GM23338 (cell line): Measurements from ENCODE around the gene OR12D2. TPM values are rescaled to one million over a fixed set of nuclear protein-coding genes. Genes with fewer than 3 reads are reported as not detected.

Experiments used
- ATAC-seq: fragments of 200-7000 bp; cut with Tn5 transposase; 3 replicates; pipeline ENCODE4 v1.9.1; 2020
- DNase-seq: peaks from one replicate; pipeline ENCODE4 v3.0.0-alpha.2; 2015; ENCODE audit warnings: low spot score
- H2AFZ ChIP-seq: fragments of 200-600 bp; sonication (generic); 2 replicates; pipeline ENCODE4 v1.8.0; 2016; ENCODE audit warnings: antibody characterized with exemption, mild to moderate bottlenecking, moderate library complexity
- H3F3A ChIP-seq: fragments of 200-600 bp; sonication (generic); replicated peaks from 2 replicates; pipeline ENCODE4 v1.8.0; 2017; ENCODE audit warnings: antibody characterized with exemption, mixed run types, low read depth
- H3K27ac ChIP-seq: fragments of 200-600 bp; sonication (generic); 2 replicates; pipeline ENCODE4 v1.6.1; 2016; ENCODE audit warnings: low read depth
- H3K27me3 ChIP-seq: fragments of 200-600 bp; sonication (generic); 2 replicates; pipeline ENCODE4 v1.8.0; 2016; ENCODE audit warnings: mild to moderate bottlenecking, mixed run types, moderate library complexity; ENCODE audit not compliant: insufficient read depth
- H3K36me3 ChIP-seq: fragments of 200-600 bp; sonication (generic); 2 replicates; pipeline ENCODE4 v1.8.0; 2016; ENCODE audit warnings: mild to moderate bottlenecking; ENCODE audit not compliant: insufficient read depth
- H3K4me1 ChIP-seq: fragments of 200-600 bp; sonication (generic); 2 replicates; pipeline ENCODE4 v1.8.0; 2016; ENCODE audit warnings: mild to moderate bottlenecking, moderate library complexity; ENCODE audit not compliant: insufficient read depth
- H3K4me2 ChIP-seq: fragments of 200-600 bp; sonication (generic); 2 replicates; pipeline ENCODE4 v1.7.1; 2017; ENCODE audit warnings: mixed run types
- H3K4me3 ChIP-seq: fragments of 200-600 bp; sonication (generic); 2 replicates; pipeline ENCODE4 v1.6.1; 2016; ENCODE audit warnings: mixed run types
- H3K79me2 ChIP-seq: fragments of 200-600 bp; sonication (generic); replicated peaks from 2 replicates; pipeline ENCODE4 v1.8.0; 2017; ENCODE audit warnings: mild to moderate bottlenecking; ENCODE audit not compliant: insufficient read depth
- H3K9me2 ChIP-seq: fragments of 200-600 bp; sonication (generic); 2 replicates; pipeline ENCODE4 v1.8.0; 2017; ENCODE audit not compliant: insufficient read depth
- H4K20me1 ChIP-seq: fragments of 200-600 bp; sonication (generic); replicated peaks from 2 replicates; pipeline ENCODE4 v1.8.0; 2017; ENCODE audit warnings: mild to moderate bottlenecking; ENCODE audit not compliant: insufficient read depth
- H3K27ac Mint-ChIP-seq: 2 replicates; pipeline ENCODE4 v1.8.0; 2020; ENCODE audit warnings: inconsistent platforms, mild to moderate bottlenecking, moderate library complexity, mixed read lengths
- H3K27me3 Mint-ChIP-seq: 3 replicates; pipeline ENCODE4 v1.8.0; 2022; ENCODE audit warnings: low read depth, mild to moderate bottlenecking, moderate library complexity, mixed read lengths, inconsistent platforms; ENCODE audit not compliant: insufficient read depth, poor library complexity
- H3K36me3 Mint-ChIP-seq: 3 replicates; pipeline ENCODE4 v1.8.0; 2021; ENCODE audit warnings: low read depth, mild to moderate bottlenecking, inconsistent platforms, moderate library complexity, mixed read lengths
- H3K4me1 Mint-ChIP-seq: 3 replicates; pipeline ENCODE4 v1.8.0; 2020; ENCODE audit warnings: mild to moderate bottlenecking, inconsistent platforms, mixed read lengths
- H3K4me3 Mint-ChIP-seq: 3 replicates; pipeline ENCODE4 v1.8.0; 2021; ENCODE audit warnings: moderate library complexity, mild to moderate bottlenecking, inconsistent platforms, mixed read lengths
- H3K9me3 Mint-ChIP-seq: 3 replicates; pipeline ENCODE4 v1.8.0; 2020; ENCODE audit warnings: moderate library complexity, mild to moderate bottlenecking, inconsistent platforms, mixed read lengths
- CREB1 ChIP-seq: fragments of 250-450 bp; sonication (Bioruptor Pico); IDR thresholded peaks from 2 replicates; pipeline ENCODE4 v1.5.0; 2020; ENCODE audit warnings: low read depth, mild to moderate bottlenecking, moderate library complexity
- EZH2 ChIP-seq: fragments of 200-600 bp; sonication (generic); IDR thresholded peaks from one replicate; pipeline ENCODE4 v1.8.0; 2017; ENCODE audit warnings: antibody characterized with exemption, mild to moderate bottlenecking, low read depth; ENCODE audit not compliant: unreplicated experiment
- EZH2phosphoT487 ChIP-seq: fragments of 200-600 bp; sonication (generic); IDR thresholded peaks from one replicate; pipeline ENCODE4 v1.8.1; 2018; ENCODE audit warnings: antibody characterized with exemption; ENCODE audit not compliant: unreplicated experiment
- JUNB ChIP-seq: IDR thresholded peaks from one replicate; pipeline ENCODE4 v1.6.1; 2016; ENCODE audit warnings: antibody characterized with exemption; ENCODE audit not compliant: unreplicated experiment
- POLR2AphosphoS5 ChIP-seq: IDR thresholded peaks from 2 replicates; pipeline ENCODE4 v1.6.1; 2016; ENCODE audit warnings: antibody characterized with exemption, low read depth
- STAT1 ChIP-seq: IDR thresholded peaks from one replicate; pipeline ENCODE4 v1.6.1; 2016; ENCODE audit warnings: antibody characterized with exemption; ENCODE audit not compliant: unreplicated experiment
- ZNF114 ChIP-seq: fragments of 250-450 bp; sonication (Bioruptor Pico); IDR thresholded peaks from 2 replicates; pipeline ENCODE4 v1.5.0; 2020; ENCODE audit warnings: mild to moderate bottlenecking, moderate library complexity
- ZNF331 ChIP-seq: fragments of 250-450 bp; sonication (Bioruptor Pico); IDR thresholded peaks from 2 replicates; pipeline ENCODE4 v1.5.0; 2020; ENCODE audit warnings: low read depth, mild to moderate bottlenecking, moderate library complexity
- polyA plus RNA-seq: library from polyadenylated mRNA; unstranded; fragments of >200 nt; fragmentation: Nextera tagmentation; extraction: Ambion mirVana; gene quantifications from 2 replicates; pipeline ENCODE4 v1.2.1, GENCODE V29; 2016
- total RNA-seq: library from RNA; depleted of rRNA; stranded (reverse); fragments of >200 nt; shearing (Covaris generic); gene quantifications from 2 replicates; pipeline ENCODE4 v1.2.3, GENCODE V29; 2014
- TF ChIP-seq, protein P1 (sequence below), 2 experiments: fragments of 200-600 bp in 1 of 2; sonication (generic) in 1 of 2; conservative IDR thresholded peaks; 2 replicates each; pipeline versions ENCODE4 v1.5.1 to v1.6.1; 2016 to 2017; ENCODE audit warnings: antibody characterized with exemption in 2 of 2, low read depth in 2 of 2, mild to moderate bottlenecking in 2 of 2, moderate library complexity in 1 of 2
- TF ChIP-seq, protein P2 (sequence below): IDR thresholded peaks from 2 replicates; pipeline ENCODE4 v1.6.1; 2016; ENCODE audit warnings: antibody characterized with exemption
- TF ChIP-seq, protein P3 (sequence below): IDR thresholded peaks from one replicate; pipeline ENCODE4 v1.6.1; 2018; ENCODE audit warnings: antibody characterized with exemption; ENCODE audit not compliant: unreplicated experiment

OR12D2 gene
- total and polyA plus RNA-seq, 2 experiments from 2014 or later = not detected

DNA sequence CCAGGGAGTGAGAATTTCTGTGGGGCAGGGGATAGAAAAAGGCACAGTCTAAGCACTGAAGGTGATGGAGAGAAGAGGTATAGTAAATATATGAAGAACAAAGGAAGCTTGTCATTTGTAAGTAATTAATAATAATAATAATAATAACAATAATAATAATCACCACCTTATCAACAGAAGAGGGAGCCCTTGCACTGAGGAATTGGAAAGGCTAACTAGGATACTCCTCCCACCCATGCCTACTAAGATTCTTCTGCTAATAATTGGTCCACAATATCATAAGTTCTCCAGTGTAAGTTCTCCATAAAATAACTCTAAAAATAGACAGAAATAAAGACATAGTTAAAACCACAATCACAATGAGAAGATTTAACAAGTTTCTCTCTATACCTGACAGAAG lies 19.4 kb upstream of the OR12D2 start:
- Histone ChIP-seq H3K79me2 (no peaks in the 10 kb centered on the region), H4K20me1 (no peaks in the 10 kb centered on the region), H3K9me2 (no peaks in the 10 kb centered on the region), H3K36me3 (no peaks in the 10 kb centered on the region), H3K4me1 (no peaks in the 10 kb centered on the region), H2AFZ (no peak overlapping the region), H3K4me3 (no peak overlapping the region), H3F3A (no peaks in the 10 kb centered on the region), H3K4me2 (no peak overlapping the region), H3K27me3 (no peaks in the 10 kb centered on the region), H3K27ac (no peak overlapping the region)
- ATAC-seq (no peak), DNase-seq (peak; percentile 47)
- no peak overlapping the region for H3K4me3 Mint-ChIP-seq
- H3K27ac Mint-ChIP-seq = no peak overlapping the region
- H3K9me3 Mint-ChIP-seq = no peaks in the 10 kb centered on the region
- H3K4me1 Mint-ChIP-seq = peaks cover 6% of the 10 kb centered on the region; the same call in 2 of the 3 replicates
- TF ChIP-seq, protein P1, sequence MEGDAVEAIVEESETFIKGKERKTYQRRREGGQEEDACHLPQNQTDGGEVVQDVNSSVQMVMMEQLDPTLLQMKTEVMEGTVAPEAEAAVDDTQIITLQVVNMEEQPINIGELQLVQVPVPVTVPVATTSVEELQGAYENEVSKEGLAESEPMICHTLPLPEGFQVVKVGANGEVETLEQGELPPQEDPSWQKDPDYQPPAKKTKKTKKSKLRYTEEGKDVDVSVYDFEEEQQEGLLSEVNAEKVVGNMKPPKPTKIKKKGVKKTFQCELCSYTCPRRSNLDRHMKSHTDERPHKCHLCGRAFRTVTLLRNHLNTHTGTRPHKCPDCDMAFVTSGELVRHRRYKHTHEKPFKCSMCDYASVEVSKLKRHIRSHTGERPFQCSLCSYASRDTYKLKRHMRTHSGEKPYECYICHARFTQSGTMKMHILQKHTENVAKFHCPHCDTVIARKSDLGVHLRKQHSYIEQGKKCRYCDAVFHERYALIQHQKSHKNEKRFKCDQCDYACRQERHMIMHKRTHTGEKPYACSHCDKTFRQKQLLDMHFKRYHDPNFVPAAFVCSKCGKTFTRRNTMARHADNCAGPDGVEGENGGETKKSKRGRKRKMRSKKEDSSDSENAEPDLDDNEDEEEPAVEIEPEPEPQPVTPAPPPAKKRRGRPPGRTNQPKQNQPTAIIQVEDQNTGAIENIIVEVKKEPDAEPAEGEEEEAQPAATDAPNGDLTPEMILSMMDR (conservative IDR thresholded peaks at IDR 0.05; ENCODE audit: low read depth in 2 of 2) = peak; percentile 39 to 63; a peak in 3 of 4 replicates
- TF ChIP-seq EZH2 (no peak), JUNB (no peak), ZNF114 (CRISPR knock-in tag) (no peak), EZH2phosphoT487 (no peak)
- no peaks in the 10 kb centered on the region for H3K36me3 Mint-ChIP-seq
- H3K27me3 Mint-ChIP-seq = peaks cover 6% of the 10 kb centered on the region

DNA sequence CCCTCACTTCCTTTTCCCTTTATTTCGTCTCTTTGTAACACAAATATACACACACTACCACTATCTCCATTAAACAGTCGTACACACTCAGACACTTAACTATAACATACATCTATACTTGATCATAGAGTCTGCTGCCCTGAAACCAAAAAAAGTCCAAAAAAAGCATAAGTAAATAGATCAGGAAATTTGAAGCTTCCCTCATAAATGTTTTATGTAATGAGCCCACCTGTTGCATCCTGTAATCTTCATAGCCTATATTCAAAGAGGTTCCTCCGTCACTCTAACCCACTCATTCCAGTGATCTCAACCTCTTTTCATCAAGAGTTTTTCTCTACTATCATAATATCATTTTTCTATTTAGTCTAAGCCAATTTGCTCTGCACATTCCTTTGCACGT lies 6.9 kb upstream of the OR12D2 start:
- Mint-ChIP-seq H3K4me3 (no peak overlapping the region), H3K4me1 (no peaks in the 10 kb centered on the region), H3K27me3 (no peaks in the 10 kb centered on the region), H3K9me3 (no peaks in the 10 kb centered on the region), H3K27ac (no peak overlapping the region), H3K36me3 (no peaks in the 10 kb centered on the region)
- no peaks in the 10 kb centered on the region for H3K27me3 ChIP-seq
- no peaks in the 10 kb centered on the region for H3K4me1 ChIP-seq
- no peak overlapping the region for H3K4me2 ChIP-seq
- no peak for ATAC-seq
- H3K79me2 ChIP-seq = no peaks in the 10 kb centered on the region
- H3K36me3 ChIP-seq = no peaks in the 10 kb centered on the region
- no peak overlapping the region for H3K4me3 ChIP-seq
- no peak overlapping the region for H3K27ac ChIP-seq
- no peaks in the 10 kb centered on the region for H3K9me2 ChIP-seq
- H4K20me1 ChIP-seq = no peaks in the 10 kb centered on the region
- H2AFZ ChIP-seq = no peak overlapping the region
- DNase-seq = no peak
- H3F3A ChIP-seq = no peaks in the 10 kb centered on the region
- no peak for TF ChIP-seq ZNF331
- TF ChIP-seq, protein P1 (conservative IDR thresholded peaks at IDR 0.05; ENCODE audit: low read depth in 2 of 2) = no peak
- TF ChIP-seq CREB1 (CRISPR knock-in tag) = no peak
- TF ChIP-seq EZH2phosphoT487 = no peak
- no peak for TF ChIP-seq POLR2AphosphoS5
- TF ChIP-seq, protein P2, sequence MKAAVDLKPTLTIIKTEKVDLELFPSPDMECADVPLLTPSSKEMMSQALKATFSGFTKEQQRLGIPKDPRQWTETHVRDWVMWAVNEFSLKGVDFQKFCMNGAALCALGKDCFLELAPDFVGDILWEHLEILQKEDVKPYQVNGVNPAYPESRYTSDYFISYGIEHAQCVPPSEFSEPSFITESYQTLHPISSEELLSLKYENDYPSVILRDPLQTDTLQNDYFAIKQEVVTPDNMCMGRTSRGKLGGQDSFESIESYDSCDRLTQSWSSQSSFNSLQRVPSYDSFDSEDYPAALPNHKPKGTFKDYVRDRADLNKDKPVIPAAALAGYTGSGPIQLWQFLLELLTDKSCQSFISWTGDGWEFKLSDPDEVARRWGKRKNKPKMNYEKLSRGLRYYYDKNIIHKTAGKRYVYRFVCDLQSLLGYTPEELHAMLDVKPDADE = no peak
- no peak for TF ChIP-seq STAT1
- TF ChIP-seq, protein P3, sequence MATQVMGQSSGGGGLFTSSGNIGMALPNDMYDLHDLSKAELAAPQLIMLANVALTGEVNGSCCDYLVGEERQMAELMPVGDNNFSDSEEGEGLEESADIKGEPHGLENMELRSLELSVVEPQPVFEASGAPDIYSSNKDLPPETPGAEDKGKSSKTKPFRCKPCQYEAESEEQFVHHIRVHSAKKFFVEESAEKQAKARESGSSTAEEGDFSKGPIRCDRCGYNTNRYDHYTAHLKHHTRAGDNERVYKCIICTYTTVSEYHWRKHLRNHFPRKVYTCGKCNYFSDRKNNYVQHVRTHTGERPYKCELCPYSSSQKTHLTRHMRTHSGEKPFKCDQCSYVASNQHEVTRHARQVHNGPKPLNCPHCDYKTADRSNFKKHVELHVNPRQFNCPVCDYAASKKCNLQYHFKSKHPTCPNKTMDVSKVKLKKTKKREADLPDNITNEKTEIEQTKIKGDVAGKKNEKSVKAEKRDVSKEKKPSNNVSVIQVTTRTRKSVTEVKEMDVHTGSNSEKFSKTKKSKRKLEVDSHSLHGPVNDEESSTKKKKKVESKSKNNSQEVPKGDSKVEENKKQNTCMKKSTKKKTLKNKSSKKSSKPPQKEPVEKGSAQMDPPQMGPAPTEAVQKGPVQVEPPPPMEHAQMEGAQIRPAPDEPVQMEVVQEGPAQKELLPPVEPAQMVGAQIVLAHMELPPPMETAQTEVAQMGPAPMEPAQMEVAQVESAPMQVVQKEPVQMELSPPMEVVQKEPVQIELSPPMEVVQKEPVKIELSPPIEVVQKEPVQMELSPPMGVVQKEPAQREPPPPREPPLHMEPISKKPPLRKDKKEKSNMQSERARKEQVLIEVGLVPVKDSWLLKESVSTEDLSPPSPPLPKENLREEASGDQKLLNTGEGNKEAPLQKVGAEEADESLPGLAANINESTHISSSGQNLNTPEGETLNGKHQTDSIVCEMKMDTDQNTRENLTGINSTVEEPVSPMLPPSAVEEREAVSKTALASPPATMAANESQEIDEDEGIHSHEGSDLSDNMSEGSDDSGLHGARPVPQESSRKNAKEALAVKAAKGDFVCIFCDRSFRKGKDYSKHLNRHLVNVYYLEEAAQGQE = no peak
- no peak for TF ChIP-seq EZH2
- TF ChIP-seq ZNF114 (CRISPR knock-in tag) = no peak
- no peak for TF ChIP-seq JUNB
